Measurements from ENCODE around the gene RNF145.

Gene RNF145

DNA sequence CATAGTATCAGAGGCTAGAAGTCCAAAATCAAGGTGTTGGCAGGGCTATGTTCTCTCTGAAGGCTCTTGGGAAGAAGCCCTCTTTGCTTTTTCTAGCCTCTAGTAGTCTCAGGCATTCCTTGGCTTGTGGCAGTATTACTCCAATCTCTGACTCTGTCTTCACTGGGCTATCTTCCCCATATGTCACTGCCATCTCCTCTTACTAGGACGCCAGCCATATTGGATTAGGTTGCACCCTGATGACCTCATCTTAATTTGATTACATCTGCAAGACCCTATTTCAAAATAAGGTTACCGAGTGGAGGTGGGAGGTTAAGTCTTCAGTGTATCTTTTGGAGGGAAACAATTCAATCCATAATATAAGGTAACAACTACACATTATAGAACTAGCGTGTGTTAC is 88.3 kb downstream of the RNF145 start:
- in situ Hi-C loops (cut with MboI; ENCODE audit: low sequenced_read_pairs) = loop anchor here (25.0 kb wide), 1 partner anchor 434 kb away; no protein-coding TSS in a partner anchor

DNA sequence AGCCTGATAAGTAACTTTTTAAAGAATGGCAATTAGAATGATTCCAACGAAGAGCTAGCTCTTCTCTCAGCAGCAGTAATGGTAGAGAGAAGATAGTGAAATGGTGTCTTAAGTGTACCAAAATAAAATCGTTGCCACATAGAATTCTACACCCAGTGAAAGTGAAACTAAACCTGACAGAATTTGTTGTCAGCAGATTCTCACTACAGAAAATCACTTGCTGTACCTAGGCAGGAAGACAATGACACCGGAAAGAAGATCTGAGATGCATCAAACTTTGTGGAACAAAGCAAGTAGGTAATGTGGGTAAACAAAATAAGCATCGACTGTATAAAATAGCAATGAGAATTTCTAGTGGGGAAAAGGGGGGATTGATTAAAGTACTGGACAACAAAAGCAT is 88.9 kb downstream of the RNF145 start:
- in situ Hi-C loops (cut with MboI; ENCODE audit: low sequenced_read_pairs) = loop anchor here (25.0 kb wide), 1 partner anchor 433 kb away; no protein-coding TSS in a partner anchor

DNA sequence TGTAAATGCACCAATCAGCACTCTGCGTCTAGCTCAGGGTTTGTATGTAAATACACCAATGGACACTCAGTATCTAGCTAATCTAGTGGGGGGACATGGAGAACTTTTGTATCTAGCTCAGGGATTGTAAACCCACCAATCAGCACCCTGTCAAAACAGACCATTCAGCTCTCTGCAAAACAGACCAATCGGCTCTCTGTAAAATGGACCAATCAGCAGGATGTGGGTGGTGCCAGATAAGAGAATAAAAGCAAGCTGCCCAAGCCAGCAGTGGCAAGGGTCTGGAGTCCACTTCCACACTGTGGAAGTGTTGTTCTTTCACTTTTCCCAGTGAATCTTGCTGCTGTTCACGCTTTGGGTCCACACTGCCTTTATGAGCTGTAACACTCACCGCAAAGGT is 89.5 kb downstream of the RNF145 start:
- in situ Hi-C loops (cut with MboI; ENCODE audit: low sequenced_read_pairs) = loop anchor here (25.0 kb wide), 1 partner anchor 433 kb away; no protein-coding TSS in a partner anchor

DNA sequence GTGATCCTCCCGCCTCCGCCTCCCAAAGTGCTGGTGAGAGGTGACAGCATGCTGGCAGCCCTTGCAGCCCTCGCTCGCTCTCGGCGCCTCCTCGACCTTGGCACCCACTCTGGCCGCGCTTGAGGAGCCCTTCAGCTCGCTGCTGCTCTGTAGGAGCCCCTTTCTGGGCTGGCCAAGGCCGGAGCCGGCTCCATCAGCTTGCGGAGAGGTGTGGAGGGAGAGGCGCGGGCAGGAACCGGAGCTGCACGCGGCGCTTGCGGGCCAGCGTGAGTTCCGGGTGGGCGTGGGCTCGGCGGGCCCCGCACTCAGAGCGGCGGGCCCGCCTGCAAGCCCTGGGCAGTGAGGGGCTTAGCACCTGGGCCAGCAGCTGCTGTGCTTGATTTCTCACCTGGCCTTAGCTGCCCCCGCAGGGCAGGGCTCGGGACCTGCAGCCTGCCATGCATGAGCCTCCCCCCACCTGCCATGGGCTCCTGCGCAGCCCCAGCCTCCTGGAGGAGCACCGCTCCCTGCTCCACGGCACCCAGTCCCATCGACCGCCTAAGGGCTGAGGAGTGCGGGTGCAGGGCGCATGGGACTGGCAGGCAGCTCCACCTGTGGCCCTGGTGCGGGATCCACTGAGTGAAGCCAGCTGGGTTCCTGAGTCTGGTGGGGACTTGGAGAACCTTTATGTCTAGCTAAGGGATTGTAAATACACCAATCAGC is 90.2 kb downstream of the RNF145 start:
- in situ Hi-C loops (cut with MboI; ENCODE audit: low sequenced_read_pairs) = loop anchor here (25.0 kb wide), 1 partner anchor 432 kb away; no protein-coding TSS in a partner anchor

DNA sequence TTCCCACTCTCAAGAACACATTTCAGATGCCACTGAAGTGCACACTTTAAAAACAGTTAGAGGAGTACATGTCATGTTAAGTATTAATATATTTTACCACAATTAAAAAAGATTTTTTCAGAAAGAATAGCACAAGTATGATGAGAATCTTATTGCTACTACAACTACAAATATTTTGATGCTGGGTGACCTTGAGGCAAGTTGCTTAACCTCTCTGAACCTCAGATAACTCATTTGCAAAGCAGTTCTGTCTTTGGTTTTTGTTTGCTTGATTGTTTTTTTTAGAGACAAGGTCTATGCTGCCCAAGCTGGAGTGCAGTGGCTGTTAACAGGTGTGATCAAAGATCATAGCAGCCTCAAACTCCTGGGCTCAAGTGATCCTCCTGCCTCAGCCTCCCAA is 95.9 kb downstream of the RNF145 start:
- in situ Hi-C loops (cut with MboI; ENCODE audit: low sequenced_read_pairs) = loop anchor here (25.0 kb wide), 1 partner anchor 426 kb away; no protein-coding TSS in a partner anchor

DNA sequence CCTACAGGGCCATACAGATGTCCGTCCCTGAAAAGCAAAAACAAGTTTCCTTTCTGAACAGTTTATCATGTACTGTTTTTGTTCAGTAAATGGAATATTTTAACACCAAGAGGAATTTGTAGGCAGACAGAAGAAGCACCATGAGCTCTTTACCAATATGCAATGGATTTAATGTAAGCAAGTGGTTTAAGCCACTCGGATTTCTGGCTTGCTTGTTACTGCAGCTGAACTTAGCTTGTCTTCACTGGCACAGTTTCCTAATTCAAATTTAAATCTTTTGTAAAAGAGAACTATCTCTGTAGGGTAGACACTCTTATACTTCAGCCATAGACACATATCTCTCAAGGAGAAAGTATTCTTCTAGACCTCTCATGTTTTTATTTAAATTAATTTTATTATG is 96.9 kb downstream of the RNF145 start:
- in situ Hi-C loops (cut with MboI; ENCODE audit: low sequenced_read_pairs) = loop anchor here (25.0 kb wide), 1 partner anchor 425 kb away; no protein-coding TSS in a partner anchor

All from HL-60/S4 treated with retinoic acid at 250 ng/mL for 4 days and 3 days (cell line).